Adrenal gland (tissue), 12 donors: ENCODE data around the gene ENKUR. TPM values are rescaled to one million over a fixed set of nuclear protein-coding genes. Genes with fewer than 3 reads are reported as not detected.

Experiments
- DNase-seq, 7 donors: peaks; one replicate each; pipeline ENCODE4 v3.0.0-alpha.2; 2019 to 2020
- H3K27ac ChIP-seq, 5 donors: fragments of 200-600 bp; sonication (generic) in 4 of 5; 1 replicate in 3 of 5; 2 replicates in 2 of 5; pipeline versions ENCODE4 v1.5.1 to v1.8.0; 2016 to 2020; ENCODE audit warnings: mild to moderate bottlenecking in 1 of 5
- H3K27me3 ChIP-seq: fragments of 200-600 bp; 2 replicates; pipeline ENCODE4 v1.8.0; 2021
- H3K36me3 ChIP-seq, 2 donors: fragments of 200-600 bp; replicated peaks in 1 of 2; 1 replicate in 1 of 2; 2 replicates in 1 of 2; pipeline versions ENCODE4 v1.5.1 to v1.8.0; 2018 to 2022
- H3K4me1 ChIP-seq, 2 donors: fragments of 200-600 bp; replicated peaks in 1 of 2; 1 replicate in 1 of 2; 2 replicates in 1 of 2; pipeline versions ENCODE4 v1.5.1 to v1.8.0; 2018 to 2021
- H3K4me3 ChIP-seq, 4 donors: fragments of 200-600 bp; sonication (generic) in 3 of 4; one replicate each; pipeline ENCODE4 v1.5.1; 2016 to 2018
- H3K9me3 ChIP-seq, 3 donors: fragments of 200-600 bp; sonication (generic) in 1 of 3; replicated peaks in 1 of 3; 1 replicate in 2 of 3; 2 replicates in 1 of 3; pipeline versions ENCODE4 v1.5.1 to v1.8.0; 2016 to 2021
- CTCF ChIP-seq, 6 experiments: fragments of 450-650 bp in 4 of 6; fragments of 200-600 bp in 2 of 6; sonication (generic) in 1 of 6; IDR thresholded peaks; 1 replicate in 5 of 6; 2 replicates in 1 of 6; pipeline versions ENCODE4 v1.5.1 to v1.8.0; 2016 to 2021; ENCODE audit warnings: antibody characterized with exemption in 6 of 6, mild to moderate bottlenecking in 2 of 6, moderate library complexity in 1 of 6
- POLR2A ChIP-seq, 2 donors: fragments of 450-650 bp; IDR thresholded peaks; one replicate each; pipeline ENCODE4 v1.6.1; 2017; ENCODE audit warnings: antibody characterized with exemption in 2 of 2, mild to moderate bottlenecking in 2 of 2, moderate library complexity in 1 of 2
- WGBS, 4 donors: extraction: QIAGEN DNeasy Blood & Tissue Kit in 2 of 4; methylation state at CpG; one replicate each; pipeline versions ENCODE4 v1.1.5 to v1.1.7; 2013 to 2017; 5-methylcytosine and 5-hydroxymethylcytosine counted together
- intact Hi-C, 2 donors: fragments of 100-400 bp; cut with DNase I; formaldehyde crosslinking; loops; one replicate each; pipeline versions ENCODE4 v1.14.1 to v1.15.0; 2022 to 2023
- polyA plus RNA-seq, 3 donors: library from polyadenylated mRNA; stranded (reverse); fragments of 200-250 nt in 2 of 3; fragments of 350-450 nt in 1 of 3; fragmentation: Illumina TruSeq in 1 of 3; extraction: RNeasy Lipid Tissue Mini Kit (QIAGEN cat#74804) in 1 of 3; gene quantifications; one replicate each; pipeline ENCODE4 v1.2.3, GENCODE V29; 2013 to 2014
- total RNA-seq, 9 donors: library from RNA; depleted of rRNA in 4 of 9; stranded (reverse); fragments of >200 nt in 4 of 9; fragments of 120-200 nt in 1 of 9; fragmentation: NEBNext Ultra II Directional in 1 of 9; extraction: Animal tissue kit (Norgen Biotek cat#: 25700) in 1 of 9; gene quantifications; one replicate each; pipeline versions ENCODE4 v1.1.0 to v1.2.4, GENCODE V29; 2013 to 2023
- donor health status: healthy with polysubstance abuse.
- donor health status: Bipolar disorder and iron deficiency.
- donor health status: DM: yes; HTN: yes; CAD: no.
- donor health status: DM: no; HTN: no; CAD: no.
- donor health status: DM: no; HTN: no; CAD: no.
- donor health status: DM: yes; HTN: yes; CAD: no.

ENKUR gene
- total and polyA plus RNA-seq, 12 donors, result 0.16 to 0.70 (median 0.25) TPM; not detected in 5

DNA sequence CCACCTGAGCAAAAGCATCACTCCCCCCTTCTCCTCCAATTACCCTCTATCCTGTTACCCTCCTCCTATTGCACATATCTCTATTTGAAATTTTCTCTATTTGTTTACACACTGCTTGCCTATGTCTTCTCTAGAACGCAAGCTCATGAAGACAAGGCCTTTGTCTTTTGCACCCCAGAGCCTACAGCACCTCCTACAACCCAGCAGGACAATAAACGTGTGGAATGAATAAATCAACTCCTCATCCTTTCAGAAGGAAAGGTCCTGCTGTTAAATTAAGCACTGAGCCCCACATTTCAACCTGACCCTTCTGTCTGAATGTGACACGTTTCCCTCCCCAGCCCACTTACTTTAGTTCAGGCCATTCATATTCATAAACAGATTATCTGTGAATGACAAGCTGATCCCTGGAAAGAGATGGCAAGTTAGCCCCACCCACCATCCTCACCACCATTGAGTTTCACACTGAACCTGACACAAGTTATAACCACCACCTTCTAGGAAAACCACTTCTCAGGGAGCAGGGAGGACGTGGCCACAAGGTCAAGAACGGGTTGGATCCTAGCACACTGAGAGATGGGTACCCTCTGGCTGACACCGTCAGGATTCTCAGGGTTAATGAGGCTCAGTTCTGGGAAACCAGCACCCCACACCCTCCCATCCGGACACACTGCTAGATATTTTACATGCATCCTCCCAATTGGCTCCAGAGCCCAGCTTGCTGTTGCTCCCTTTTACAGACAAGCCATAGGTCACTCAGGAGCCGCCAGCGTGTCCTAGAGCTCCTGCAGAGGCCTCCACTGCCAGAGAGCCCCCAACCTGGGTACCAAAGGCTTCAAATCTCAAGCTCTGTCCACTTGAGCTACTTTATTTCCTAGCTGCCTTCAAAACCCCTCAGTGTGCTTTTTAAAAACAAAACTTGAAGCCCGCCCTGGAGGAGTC, 64.5 kb downstream of the ENKUR start:
- peak in 6 of 7 donors; percentile 51 to 77 (median 64) for DNase-seq
- no peaks in the 10 kb centered on the region for H3K36me3 ChIP-seq
- H3K4me3 ChIP-seq, result peak overlapping the region in 3 of 4 donors; percentile 23 to 81 (median 52)
- peaks cover 5 to 27% of the 10 kb centered on the region in 2 donors for H3K4me1 ChIP-seq
- peak; percentile 18 to 44 for TF ChIP-seq POLR2A (IDR thresholded peaks at IDR 0.05)
- no peak for TF ChIP-seq CTCF (IDR thresholded peaks at IDR 0.05)
- H3K9me3 ChIP-seq, result no peaks in the 10 kb centered on the region
- no peaks in the 10 kb centered on the region for H3K27me3 ChIP-seq
- intact Hi-C loops, result loop anchor here in 1 of 2 donors (10.0 kb wide), 1 partner anchor 227 kb away; the partner anchor contains the start of gene ARHGAP21
- 36 to 49% (median 44%) methylated on average over 7 to 10 of the region's 10 CpGs for WGBS, 4 donors
- peak overlapping the region; percentile 53 to 94 (median 87) for H3K27ac ChIP-seq

- peaks cover 5 to 27% of the 10 kb centered on the region in 2 donors for H3K4me1 ChIP-seq
- intact Hi-C loops, result loop anchor here in 1 of 2 donors (10.0 kb wide), 1 partner anchor 226 kb away; the partner anchor contains the start of gene ARHGAP21
- DNase-seq, result no peak
- H3K9me3 ChIP-seq, result no peaks in the 10 kb centered on the region
- H3K36me3 ChIP-seq, result no peaks in the 10 kb centered on the region
- no peak overlapping the region for H3K27ac ChIP-seq
- H3K27me3 ChIP-seq, result no peaks in the 10 kb centered on the region
- TF ChIP-seq CTCF (IDR thresholded peaks at IDR 0.05) (no peak), POLR2A (IDR thresholded peaks at IDR 0.05) (no peak)
- H3K4me3 ChIP-seq, result no peak overlapping the region
- WGBS, 4 donors, result 86 to 89% (median 87%) methylated on average over 5 of the region's 5 CpGs
Measured at GRCh38 chr10:24950439-24950838, 65.5 kb downstream of the ENKUR start.

GRCh38 chr10:24949616-24950015, 66.3 kb downstream of the ENKUR start:
- H3K4me1 ChIP-seq, result peaks cover 5 to 33% of the 10 kb centered on the region in 2 donors
- 86 to 93% (median 89%) methylated on average over 3 of the region's 3 CpGs for WGBS, 4 donors
- no peak for DNase-seq

More at GRCh38 chr10:24949616-24950015, 66.3 kb downstream of the ENKUR start:
- intact Hi-C loops, result loop anchor here in 1 of 2 donors (10.0 kb wide), 1 partner anchor 225 kb away; the partner anchor contains the start of gene ARHGAP21
- Histone ChIP-seq H3K36me3 (no peaks in the 10 kb centered on the region), H3K27me3 (no peaks in the 10 kb centered on the region), H3K4me3 (no peak overlapping the region), H3K9me3 (no peaks in the 10 kb centered on the region), H3K27ac (no peak overlapping the region)
- TF ChIP-seq CTCF (IDR thresholded peaks at IDR 0.05) (no peak), POLR2A (IDR thresholded peaks at IDR 0.05) (no peak)
